Measurements from ENCODE around the gene PARP9. TPM values are rescaled to one million over a fixed set of nuclear protein-coding genes. Genes with fewer than 3 reads are reported as not detected.

PARP9 gene
- total RNA-seq, 2 experiments from 2014 or later, result 13.2 to 14.4 TPM

DNA sequence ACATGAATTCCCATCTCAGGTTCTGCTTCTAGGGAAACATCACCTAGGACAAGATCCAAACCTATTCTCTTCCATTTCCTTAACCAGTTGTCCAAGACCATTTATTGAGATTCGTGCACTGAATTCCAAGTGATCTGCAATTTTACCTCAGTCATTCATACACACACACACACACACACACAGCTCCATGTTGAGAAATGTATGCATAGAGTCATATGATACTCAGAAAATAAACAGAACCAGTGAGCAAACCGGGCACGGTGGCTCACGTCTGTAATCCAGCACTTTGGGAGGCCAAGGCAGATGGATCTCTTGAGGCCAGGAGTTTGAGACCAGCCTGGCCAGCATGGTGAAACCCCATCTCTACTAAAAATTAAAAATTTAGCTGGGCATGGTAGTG is 43.2 kb downstream of the PARP9 start:
- ChIA-PET CTCF (interaction anchor here (0.7 kb wide), 1 partner anchor 14 kb away, joined by 4 read pairs; no protein-coding TSS in a partner anchor), POLR2A (no interaction called here)
- Histone ChIP-seq H3K27ac (ENCODE audit: low read depth in 1 of 2, low read length in 2 of 2) (no peak overlapping the region), H3K27me3 (ENCODE audit: control insufficient read depth in 1 of 2, insufficient read depth in 2 of 2, low read length in 2 of 2) (no peaks in the 10 kb centered on the region), H3K9me3 (ENCODE audit: control insufficient read depth in 1 of 2, insufficient read depth in 1 of 2, low read length in 2 of 2) (no peaks in the 10 kb centered on the region), H3K36me3 (ENCODE audit: insufficient read depth, low read length) (no peaks in the 10 kb centered on the region), H3K4me1 (ENCODE audit: insufficient read depth, low read length) (no peaks in the 10 kb centered on the region), H3K4me3 (ENCODE audit: low read length) (no peak overlapping the region)
- H3K27ac Mint-ChIP-seq, result no peak overlapping the region
- no peak overlapping the region for H3K4me3 Mint-ChIP-seq
- no peaks in the 10 kb centered on the region for H3K9me3 Mint-ChIP-seq
- DNase-seq (no peak), ATAC-seq (ENCODE audit: poor library complexity) (no peak)
- no peak for TF ChIP-seq CTCF (IDR thresholded peaks at IDR 0.05)
- no peaks in the 10 kb centered on the region for H3K36me3 Mint-ChIP-seq (ENCODE audit: low read depth)
- no peaks in the 10 kb centered on the region for H3K27me3 Mint-ChIP-seq
- H3K4me1 Mint-ChIP-seq (ENCODE audit: low read depth), result no peaks in the 10 kb centered on the region
- intact Hi-C loops (cut with DNase I, micrococcal nuclease), result no loop called here

DNA sequence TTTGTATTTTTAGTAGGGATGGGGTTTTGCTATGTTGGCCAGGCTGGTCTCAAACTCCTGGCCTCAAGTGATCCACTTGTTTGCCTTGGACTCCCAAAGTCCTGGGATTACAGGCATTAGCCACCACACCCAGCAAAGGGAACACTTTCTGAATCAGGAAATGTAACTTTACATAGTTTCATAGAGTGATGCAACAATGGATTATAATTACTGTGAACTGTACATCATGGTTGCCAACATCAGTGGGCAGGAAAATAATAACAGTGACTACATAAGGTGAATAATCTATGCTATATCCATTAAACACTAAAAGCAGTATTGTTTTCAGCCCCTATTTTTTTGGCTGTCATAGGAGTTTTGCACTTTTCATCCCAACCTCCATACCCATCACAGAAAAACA is 44.4 kb downstream of the PARP9 start:
- Histone ChIP-seq H3K4me1 (ENCODE audit: insufficient read depth, low read length) (peaks cover 5% of the 10 kb centered on the region), H3K27me3 (ENCODE audit: control insufficient read depth in 1 of 2, insufficient read depth in 2 of 2, low read length in 2 of 2) (no peaks in the 10 kb centered on the region), H3K27ac (ENCODE audit: low read depth in 1 of 2, low read length in 2 of 2) (no peak overlapping the region), H3K4me3 (ENCODE audit: low read length) (no peak overlapping the region), H3K9me3 (ENCODE audit: control insufficient read depth in 1 of 2, insufficient read depth in 1 of 2, low read length in 2 of 2) (no peaks in the 10 kb centered on the region), H3K36me3 (ENCODE audit: insufficient read depth, low read length) (no peaks in the 10 kb centered on the region)
- ChIA-PET POLR2A (no interaction called here), CTCF (no interaction called here)
- Mint-ChIP-seq H3K27ac (no peak overlapping the region), H3K27me3 (no peaks in the 10 kb centered on the region), H3K4me3 (no peak overlapping the region), H3K4me1 (ENCODE audit: low read depth) (no peaks in the 10 kb centered on the region), H3K9me3 (no peaks in the 10 kb centered on the region), H3K36me3 (ENCODE audit: low read depth) (no peaks in the 10 kb centered on the region)
- intact Hi-C loops (cut with DNase I, micrococcal nuclease), result loop anchor here in 1 of 2 experiments (5.0 to 10.0 kb wide), 3 partner anchors 685 to 1065 kb away; partner anchors contain the start of genes EAF2, HACD2 and IQCB1
- no peak for TF ChIP-seq CTCF (IDR thresholded peaks at IDR 0.05)
- DNase-seq (no peak), ATAC-seq (ENCODE audit: poor library complexity) (no peak)

- ATAC-seq (ENCODE audit: poor library complexity), result no peak
- Mint-ChIP-seq H3K36me3 (ENCODE audit: low read depth) (peaks cover 4% of the 10 kb centered on the region), H3K27me3 (no peaks in the 10 kb centered on the region), H3K27ac (no peak overlapping the region), H3K4me3 (peak overlapping the region; percentile 79), H3K9me3 (no peaks in the 10 kb centered on the region), H3K4me1 (ENCODE audit: low read depth) (peaks cover 19% of the 10 kb centered on the region)
- TF ChIP-seq CTCF (IDR thresholded peaks at IDR 0.05), result no peak
- H3K27ac ChIP-seq (ENCODE audit: low read depth in 1 of 2, low read length in 2 of 2), result no peak overlapping the region
- H3K36me3 ChIP-seq (ENCODE audit: insufficient read depth, low read length), result no peaks in the 10 kb centered on the region
- peaks cover 17% of the 10 kb centered on the region for H3K4me1 ChIP-seq (ENCODE audit: insufficient read depth, low read length)
- intact Hi-C loops (cut with DNase I, micrococcal nuclease), result loop anchor here in 1 of 2 experiments (2.0 to 10.0 kb wide), 4 partner anchors 100 to 1068 kb away; partner anchors contain the start of genes EAF2, HACD2, IQCB1 and WDR5B
- POLR2A ChIA-PET, result no interaction called here
- CTCF ChIA-PET, result interaction anchor here (1.1 to 1.5 kb wide), 2 partner anchors 21 to 133 kb away, joined by 4 to 7 read pairs; partner anchors contain the start of genes FAM162A and MIX23
- H3K27me3 ChIP-seq (ENCODE audit: control insufficient read depth in 1 of 2, insufficient read depth in 2 of 2, low read length in 2 of 2), result no peaks in the 10 kb centered on the region
- H3K9me3 ChIP-seq (ENCODE audit: control insufficient read depth in 1 of 2, insufficient read depth in 1 of 2, low read length in 2 of 2), result no peaks in the 10 kb centered on the region
- no peak for DNase-seq
- no peak overlapping the region for H3K4me3 ChIP-seq (ENCODE audit: low read length)
Observed at GRCh38 chr3:122516846-122517360, 47.2 kb downstream of the PARP9 start.
